ENCODE results near the gene SNAP25. TPM values are rescaled to one million over a fixed set of nuclear protein-coding genes. Genes with fewer than 3 reads are reported as not detected.

The SNAP25 gene
- total and polyA plus RNA-seq, 9 donors: 5.1 to 19.8 (median 11.3) TPM

- Histone ChIP-seq H3K4me3 (no peak overlapping the region), H3K4me1 (ENCODE audit: insufficient read depth) (no peaks in the 10 kb centered on the region), H3K9me3 (no peaks in the 10 kb centered on the region), H3K27me3 (no peaks in the 10 kb centered on the region), H3K36me3 (no peaks in the 10 kb centered on the region), H3K27ac (no peak overlapping the region)
- intact Hi-C loops (cut with DNase I): no loop called here
- no peak for TF ChIP-seq POLR2A (IDR thresholded peaks at IDR 0.05)
- no peak for TF ChIP-seq EP300 (IDR thresholded peaks at IDR 0.05)
- no peak for TF ChIP-seq CTCF (IDR thresholded peaks at IDR 0.05)
- 61 to 75% (median 68%) methylated on average over 5 of the region's 5 CpGs for WGBS, 3 donors
- DNase-seq: no peak
These were observed 61.6 kb downstream of the SNAP25 start for GRCh38 chr20:10280018-10280908.

- no peaks in the 10 kb centered on the region for H3K9me3 ChIP-seq
- no peak overlapping the region for H3K27ac ChIP-seq
- no peaks in the 10 kb centered on the region for H3K4me1 ChIP-seq (ENCODE audit: insufficient read depth)
- intact Hi-C loops (cut with DNase I): no loop called here
- no peak for DNase-seq
- WGBS, 3 donors: 69 to 89% (median 72%) methylated on average over 2 of the region's 2 CpGs
- no peaks in the 10 kb centered on the region for H3K27me3 ChIP-seq
- no peak overlapping the region for H3K4me3 ChIP-seq
- TF ChIP-seq EP300 (IDR thresholded peaks at IDR 0.05) (no peak), POLR2A (IDR thresholded peaks at IDR 0.05) (no peak), CTCF (IDR thresholded peaks at IDR 0.05) (no peak)
- no peaks in the 10 kb centered on the region for H3K36me3 ChIP-seq
These were observed 63.3 kb downstream of the SNAP25 start for GRCh38 chr20:10281911-10282310.

- TF ChIP-seq CTCF (IDR thresholded peaks at IDR 0.05) (no peak), EP300 (IDR thresholded peaks at IDR 0.05) (no peak), POLR2A (IDR thresholded peaks at IDR 0.05) (no peak)
- DNase-seq: no peak
- Histone ChIP-seq H3K9me3 (no peaks in the 10 kb centered on the region), H3K27me3 (no peaks in the 10 kb centered on the region), H3K36me3 (no peaks in the 10 kb centered on the region), H3K4me1 (ENCODE audit: insufficient read depth) (no peaks in the 10 kb centered on the region), H3K4me3 (no peak overlapping the region), H3K27ac (no peak overlapping the region)
- intact Hi-C loops (cut with DNase I): no loop called here
- WGBS, 3 donors: 74 to 86% (median 80%) methylated on average over 4 of the region's 4 CpGs
These were observed 64.4 kb downstream of the SNAP25 start for GRCh38 chr20:10282979-10283456.

GRCh38 chr20:10286356-10286755, 67.7 kb downstream of the SNAP25 start:
- Histone ChIP-seq H3K36me3 (no peaks in the 10 kb centered on the region), H3K9me3 (no peaks in the 10 kb centered on the region), H3K27me3 (no peaks in the 10 kb centered on the region), H3K27ac (no peak overlapping the region), H3K4me3 (no peak overlapping the region), H3K4me1 (ENCODE audit: insufficient read depth) (no peaks in the 10 kb centered on the region)
- TF ChIP-seq CTCF (IDR thresholded peaks at IDR 0.05) (no peak), EP300 (IDR thresholded peaks at IDR 0.05) (no peak), POLR2A (IDR thresholded peaks at IDR 0.05) (no peak)
- 79 to 89% (median 82%) methylated on average over 4 of the region's 4 CpGs for WGBS, 3 donors
- no peak for DNase-seq
- intact Hi-C loops (cut with DNase I): loop anchor here in 1 of 4 donors (5.0 kb wide), 1 partner anchor 406 kb away; no protein-coding TSS in a partner anchor

Data from ovary (tissue), 9 donors.